Right kidney (tissue), 1 donor: ENCODE data around the gene ZDHHC11B.
A peak's percentile ranks its signal among the peaks of the same experiment; 100 is the strongest.
"Not testable (repeated sequence)": the region's sequence is repeated elsewhere in the genome, so short reads cannot be mapped to it uniquely, and the experiment has no call there.

Source experiments
- DNase-seq: peaks from one replicate; pipeline ENCODE4 v3.0.0-alpha.2; 2016

The ZDHHC11B gene

DNA sequence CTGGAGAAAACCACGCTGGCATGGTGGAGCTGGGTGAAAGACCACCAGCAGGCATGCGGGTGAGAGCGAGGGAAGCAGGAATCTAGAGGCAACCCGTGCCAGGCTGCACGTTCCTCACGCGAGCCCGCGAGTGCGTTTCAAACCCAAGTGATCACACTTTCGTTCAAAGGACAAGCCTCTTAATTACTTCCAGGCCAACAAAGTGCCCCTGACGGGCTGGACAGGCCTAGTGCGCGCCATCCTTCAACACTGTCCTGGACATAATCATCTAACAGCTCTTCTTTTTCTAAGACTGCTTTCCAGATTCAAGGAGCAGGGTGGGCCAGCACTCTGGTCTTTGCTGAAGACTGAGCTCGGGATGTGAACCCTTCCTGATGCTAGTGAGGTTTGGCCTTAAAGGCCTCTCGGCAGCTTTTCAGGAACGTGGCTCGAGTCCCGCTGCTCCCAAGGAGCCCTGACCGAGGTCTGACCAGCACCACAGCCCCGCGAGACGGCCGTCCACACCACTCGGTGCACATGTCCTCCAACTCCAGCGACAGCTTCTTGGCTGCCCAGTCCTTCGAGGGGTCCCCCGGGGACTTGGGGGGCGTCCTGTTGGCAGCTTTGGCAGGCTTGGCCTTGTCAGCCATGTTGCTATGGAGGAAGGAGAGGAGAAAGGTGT lies 14.9 kb downstream of the ZDHHC11B start:
- not testable (repeated sequence) for DNase-seq

DNA sequence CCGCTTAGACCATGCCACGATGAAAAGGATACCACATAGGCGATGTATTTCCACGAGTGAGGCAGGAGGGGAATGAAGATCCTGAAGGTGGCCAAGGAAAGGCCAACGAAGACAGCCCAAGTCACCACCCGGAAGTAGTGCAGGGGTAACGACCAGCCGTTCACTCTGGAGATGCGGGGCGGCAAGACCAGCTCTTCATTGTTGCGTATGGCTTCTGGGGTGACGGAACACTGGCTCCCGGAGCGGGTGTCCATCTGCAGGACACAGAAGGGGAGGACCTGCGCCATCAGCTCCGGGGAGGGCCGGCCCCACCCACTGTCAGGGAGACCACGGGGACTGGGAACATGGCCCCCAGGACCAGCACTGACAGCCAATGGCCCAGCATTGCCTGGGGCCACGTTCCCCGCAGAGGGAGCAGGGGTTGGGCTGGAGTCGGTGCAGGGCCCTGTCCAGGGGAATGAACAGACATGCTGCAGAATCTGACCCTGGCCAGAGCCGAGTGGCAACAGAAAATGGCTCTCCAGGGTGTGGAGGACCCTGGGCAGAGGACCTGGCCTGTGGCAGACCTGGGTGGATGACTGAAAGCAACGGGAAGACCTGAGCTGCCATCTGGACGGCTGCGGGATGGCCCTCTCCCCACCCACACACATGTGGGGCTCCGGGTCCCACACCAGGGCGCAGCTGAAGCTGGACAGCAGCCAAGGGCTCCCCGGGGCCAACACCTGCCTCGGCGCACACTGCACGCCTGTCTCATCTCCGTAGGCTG lies 17.7 kb downstream of the ZDHHC11B start:
- DNase-seq, result no peak

DNA sequence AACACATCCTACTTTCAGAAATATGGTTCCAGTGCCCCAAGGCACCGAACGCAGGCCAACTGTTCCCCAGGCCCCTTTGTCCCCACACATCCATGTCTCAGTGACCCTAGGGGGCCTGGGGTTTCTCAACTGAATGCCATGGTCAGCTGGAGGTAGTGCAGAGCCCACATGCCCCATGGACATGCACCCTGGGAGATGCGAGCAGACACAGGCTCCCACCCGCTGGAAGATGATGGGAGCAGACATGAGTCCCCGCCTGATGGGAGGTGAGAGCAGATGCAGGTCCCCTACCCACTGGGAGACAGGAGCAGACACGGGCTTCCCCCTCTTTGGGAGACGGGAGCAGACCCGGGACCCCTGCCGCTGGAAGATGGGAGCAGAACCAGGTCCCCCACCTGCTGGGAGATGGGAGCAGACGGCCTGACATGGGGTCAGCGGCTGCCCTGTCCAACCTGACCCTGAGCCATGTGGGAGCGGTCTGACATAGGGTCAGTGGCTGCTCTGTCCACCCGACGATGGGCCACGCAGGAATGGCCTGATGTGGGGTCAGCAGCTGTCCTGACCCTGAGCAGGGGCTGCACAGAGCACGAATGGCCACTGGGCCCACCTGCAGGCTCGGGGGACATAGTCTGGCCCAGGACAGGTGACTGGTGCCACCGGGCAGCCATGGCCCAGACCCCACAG lies 18.4 kb downstream of the ZDHHC11B start:
- DNase-seq, result no peak

DNA sequence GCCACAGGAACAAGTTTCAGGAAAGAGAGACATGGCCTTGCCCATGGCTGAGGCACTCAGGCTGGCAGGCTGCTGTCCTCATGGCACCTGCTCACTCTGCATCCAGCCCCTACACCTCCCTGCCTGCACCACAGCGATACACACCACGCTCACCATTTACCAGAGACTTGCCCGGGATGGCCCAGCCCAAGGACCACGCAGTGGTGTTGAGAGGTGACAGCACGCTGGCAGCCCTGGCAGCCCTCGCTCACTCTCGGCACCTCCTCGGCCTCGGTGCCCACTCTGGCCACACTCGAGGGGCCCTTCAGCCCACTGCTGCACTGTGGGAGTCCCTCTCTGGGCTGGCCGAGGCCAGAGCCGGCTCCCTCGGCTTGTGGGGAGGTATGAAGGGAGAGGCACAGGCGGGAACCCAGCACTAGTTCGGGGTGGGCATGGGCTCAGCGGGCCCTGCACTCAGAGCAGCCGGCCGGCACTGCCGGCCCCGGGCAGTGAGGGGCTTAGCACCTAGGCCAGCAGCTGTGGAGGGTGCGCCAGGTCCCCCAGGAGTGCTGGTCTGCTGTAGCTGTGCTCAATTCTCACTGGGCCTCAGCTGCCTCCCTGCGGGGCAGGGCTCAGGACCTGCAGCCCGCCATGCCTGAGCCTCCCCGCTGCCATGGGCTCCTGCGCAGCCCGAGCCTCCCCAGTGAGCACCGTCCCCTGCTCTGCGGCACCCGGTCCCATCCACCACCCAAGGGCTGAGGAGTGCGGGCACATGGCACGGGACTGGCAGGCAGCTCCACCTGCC lies 20.3 kb downstream of the ZDHHC11B start:
- DNase-seq, result no peak

DNA sequence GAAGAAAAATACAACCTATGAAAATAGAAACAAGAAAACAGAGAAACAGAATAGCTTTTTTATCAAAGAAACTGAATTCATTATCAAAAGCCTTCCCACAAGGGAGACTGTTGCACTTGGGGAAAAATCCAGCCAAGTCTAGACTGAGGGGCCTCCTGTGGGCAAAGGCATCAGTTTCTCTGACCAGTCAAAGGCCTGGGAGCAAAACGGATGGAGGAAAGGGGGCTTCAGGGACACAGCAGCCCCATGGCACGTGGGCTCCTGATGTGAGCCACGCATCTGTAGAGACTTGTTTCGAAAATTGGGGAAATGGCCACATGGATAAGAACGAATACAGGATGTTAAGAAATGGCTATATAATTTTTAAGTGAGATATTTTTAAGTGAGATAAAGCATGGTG lies 21.1 kb downstream of the ZDHHC11B start:
- no peak for DNase-seq

DNA sequence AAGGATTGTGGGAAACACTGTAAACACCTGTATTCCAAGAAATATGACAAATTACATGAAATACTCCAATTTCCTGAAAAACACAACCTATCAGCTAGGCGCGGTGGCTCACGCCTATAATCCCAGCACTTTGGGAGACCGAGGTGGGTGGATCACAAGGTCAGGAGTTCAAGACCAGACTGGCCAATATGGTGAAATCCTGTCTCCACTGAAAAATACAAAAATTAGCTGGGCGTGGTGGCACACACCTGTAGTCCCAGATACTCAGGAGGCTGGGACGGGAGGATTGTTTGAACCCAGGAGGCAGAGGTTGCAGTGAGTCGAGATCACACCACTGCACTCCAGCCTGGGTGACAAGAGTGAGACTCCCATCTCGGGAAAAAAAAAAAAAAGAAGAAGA lies 21.5 kb downstream of the ZDHHC11B start:
- DNase-seq, result not testable (repeated sequence)

DNA sequence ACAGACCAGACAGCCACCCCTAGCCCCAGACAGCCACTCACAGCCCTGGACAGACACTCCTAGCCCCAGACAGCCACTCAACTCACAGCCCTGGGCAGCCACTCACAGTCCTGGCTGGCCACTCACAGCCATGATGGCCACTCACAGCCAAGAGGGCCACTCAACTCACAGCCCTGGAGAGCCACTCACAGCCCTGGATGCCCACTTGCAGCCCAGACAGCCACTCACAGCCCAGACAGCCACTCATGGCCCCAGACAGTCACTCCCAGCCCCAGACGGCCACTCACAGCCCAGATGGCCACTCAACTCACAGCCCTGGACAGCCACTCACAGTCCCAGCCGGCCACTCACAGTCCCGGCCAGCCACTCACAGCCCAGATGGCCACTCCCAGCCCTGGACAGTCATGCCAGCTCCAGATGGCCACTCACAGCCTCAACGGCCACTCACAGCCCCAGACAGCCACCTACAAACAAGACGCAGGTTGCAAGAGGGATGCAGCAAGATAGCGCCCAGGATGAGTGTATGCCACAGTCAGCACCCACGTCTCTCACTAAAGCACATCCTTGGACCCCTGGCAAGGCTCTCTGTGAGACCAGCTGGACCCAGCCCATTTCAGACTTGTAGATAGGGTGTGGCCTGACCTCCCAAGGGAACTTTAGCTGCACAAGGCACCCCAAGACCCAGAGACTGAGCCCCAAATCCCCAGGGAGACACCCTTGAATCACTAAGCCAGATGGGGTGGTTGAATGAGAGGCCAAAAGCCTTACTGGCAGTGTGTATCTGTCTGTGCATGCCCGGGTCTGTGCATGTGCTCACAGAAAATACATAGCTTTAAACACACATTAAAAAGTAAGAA lies 22.4 kb downstream of the ZDHHC11B start:
- DNase-seq, result no peak

DNA sequence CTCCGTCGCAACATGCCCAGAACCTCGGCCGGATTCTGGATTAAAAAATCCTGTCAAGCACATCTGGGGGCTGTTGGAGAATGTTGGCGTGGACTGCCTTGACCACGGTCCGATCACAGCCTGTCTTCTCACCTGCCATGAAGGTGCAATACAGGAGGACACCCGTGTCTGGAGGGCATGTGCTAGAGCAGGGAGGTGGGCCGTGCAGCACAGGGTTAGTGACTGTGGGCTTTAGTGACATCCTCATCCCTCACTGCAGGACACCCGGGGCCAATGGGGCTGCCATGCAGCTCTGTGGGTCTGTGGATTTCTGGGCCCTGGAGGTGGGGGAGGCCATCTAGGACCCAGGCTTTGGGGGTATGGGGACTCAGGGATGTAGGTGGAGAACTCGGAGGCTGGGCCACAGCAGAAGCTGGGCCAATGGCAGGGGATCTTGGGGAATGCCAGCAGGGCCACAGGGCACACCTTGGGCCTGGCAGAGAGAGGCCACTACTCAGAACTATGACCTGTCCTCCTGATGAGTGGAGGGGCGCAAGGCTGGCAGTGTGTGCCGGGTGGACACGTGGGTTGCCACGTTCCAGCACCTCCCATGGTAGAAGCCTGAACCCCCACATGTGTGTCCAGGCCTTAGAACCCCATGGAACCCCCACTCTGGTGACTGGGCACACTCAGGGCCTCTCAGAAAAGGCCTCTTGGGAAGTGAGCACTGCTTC lies 23.3 kb downstream of the ZDHHC11B start:
- DNase-seq, result no peak

DNA sequence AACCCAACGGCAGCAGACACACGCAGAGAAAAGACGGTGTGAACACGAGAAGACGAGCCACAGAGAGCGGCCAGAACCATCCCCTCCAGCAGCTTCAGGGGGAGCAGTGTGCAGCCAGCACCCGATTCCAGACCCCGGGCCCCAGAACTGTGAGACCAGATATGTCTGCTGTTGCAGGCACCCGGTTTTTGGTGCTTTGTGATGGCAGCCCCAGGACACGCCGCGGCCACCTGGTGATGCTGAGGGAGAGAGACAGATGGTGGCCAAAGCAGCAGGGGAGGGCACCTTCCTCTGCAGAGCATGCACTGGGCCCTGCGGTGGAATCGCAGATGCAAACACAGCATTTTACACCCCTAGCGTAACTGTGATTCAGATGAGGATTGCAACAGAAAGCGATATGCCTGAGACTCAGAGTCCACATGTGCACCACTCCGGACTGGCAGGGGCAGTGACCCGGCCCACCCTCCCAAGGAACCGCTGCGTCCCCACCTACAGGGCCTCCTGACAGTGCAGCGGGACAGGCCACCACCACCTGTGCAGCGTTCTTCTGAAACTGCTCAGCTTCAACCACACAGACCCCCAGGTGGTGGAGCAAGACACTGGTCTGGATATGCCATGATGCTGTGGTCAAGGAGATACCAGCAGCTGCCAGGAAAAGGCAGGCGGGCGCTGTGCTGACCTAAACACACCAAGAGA lies 24.0 kb downstream of the ZDHHC11B start:
- DNase-seq, result no peak

DNA sequence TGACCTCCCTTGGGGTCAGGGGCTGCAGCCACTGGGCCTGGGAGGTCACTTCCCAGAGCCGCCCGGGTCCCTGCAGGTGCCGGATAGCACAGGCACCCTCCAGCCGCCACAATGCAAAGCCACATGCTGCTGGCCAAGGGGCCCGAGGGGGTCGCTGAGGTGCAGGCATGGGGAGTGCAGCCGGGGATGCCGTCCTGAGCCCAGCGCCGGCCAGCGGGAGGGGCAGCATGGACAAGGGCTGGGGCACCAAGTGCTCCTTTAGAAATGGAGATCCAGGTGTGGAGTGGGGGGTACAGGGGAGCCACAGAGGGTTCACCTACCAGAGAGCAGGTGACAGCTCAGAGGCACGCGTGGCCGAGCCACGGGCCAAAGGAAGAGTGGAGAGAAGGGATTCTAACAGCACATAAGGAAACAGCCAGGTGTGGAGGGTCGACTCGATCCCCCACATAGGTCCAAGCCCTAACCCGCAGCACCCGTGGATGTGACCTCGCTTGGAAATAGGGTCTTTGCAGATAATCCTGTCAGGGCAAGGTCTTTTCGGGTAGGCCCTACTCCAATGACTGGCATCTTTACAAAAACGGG lies 24.7 kb downstream of the ZDHHC11B start:
- no peak for DNase-seq

DNA sequence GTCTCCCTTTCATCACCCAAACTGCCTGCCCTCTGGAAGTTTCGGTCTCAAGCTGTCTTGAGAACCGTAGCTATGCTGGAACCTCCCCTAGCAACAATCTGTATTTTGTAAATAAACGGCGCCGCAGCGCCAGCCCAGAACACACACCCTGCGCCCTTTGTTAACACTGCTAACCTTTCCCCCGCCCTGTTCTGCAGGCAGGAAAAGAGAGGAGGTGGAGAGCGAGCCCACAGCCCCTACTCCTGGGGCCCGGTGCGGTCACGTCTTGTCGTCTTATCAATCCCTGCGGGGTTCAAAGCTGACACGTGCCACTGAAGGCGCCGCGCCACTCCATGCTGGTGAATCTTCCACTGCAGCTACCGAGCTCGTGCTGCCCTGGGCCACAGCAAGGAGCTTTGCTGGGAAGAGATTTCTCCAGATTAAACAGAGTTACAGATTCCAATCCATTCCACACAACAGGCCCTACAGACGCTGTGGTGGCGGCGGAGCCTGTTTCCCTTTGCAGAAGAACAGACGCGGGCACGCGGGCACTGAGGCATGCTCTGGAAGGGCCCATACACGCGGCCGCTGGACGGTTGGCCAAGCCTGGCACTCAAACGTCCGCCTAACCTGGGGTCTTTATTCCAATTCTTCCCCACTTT lies 25.3 kb downstream of the ZDHHC11B start:
- DNase-seq, result peak; percentile 45

DNA sequence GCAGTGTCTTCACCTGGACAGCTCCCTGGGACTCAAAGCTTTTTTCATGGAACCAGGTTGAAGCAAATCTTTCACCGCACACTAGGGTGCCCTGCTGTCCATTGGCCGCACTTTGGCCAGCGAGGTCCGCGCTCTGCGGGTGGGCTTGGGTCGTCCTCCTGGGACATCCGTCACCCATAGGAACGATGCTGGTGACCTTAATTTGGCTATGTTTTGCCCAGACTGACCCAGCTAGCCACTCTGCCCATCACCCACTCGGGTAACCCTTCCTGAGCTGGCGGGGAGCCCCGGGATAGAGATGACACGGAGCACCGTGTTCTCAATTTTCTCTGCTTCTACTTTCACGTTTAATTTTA lies 25.9 kb downstream of the ZDHHC11B start:
- DNase-seq, result no peak

DNA sequence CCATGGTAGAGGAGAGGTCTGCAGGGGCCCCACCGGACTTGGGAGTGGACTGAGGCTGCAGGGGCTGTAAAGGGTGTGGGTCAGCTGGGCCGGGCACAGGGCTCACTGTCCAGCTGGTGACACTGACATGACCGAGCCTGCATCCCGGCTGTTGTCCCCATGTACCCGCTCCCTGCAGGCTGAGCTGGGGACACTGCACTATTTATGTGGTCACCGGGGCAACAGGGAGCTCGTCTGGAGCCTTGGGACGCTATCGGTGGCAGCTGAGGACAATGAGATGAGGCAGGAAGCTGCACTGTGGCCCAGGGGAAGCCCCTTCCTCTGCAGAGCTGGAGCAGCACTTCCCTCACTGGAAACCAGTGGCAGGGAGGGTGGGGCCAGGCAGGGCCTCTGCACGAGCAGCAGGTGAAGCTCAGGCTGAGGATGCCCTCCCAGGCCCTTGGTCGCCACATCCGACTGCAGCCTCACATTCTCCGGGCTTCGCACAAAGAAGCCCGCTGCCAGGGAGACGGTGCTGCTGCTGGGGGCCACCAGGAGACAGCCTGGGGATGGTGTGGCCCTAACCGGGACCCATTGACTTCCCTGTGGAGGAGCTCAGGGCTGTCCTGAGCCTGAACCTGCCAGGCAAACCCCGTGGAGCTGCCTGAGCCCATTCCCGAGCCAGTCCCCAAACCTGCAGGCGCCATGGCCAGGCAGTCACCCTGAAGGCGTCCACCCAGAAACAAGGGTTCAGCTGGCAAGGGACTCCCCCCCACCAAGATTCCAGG lies 26.4 kb downstream of the ZDHHC11B start:
- no peak for DNase-seq

DNA sequence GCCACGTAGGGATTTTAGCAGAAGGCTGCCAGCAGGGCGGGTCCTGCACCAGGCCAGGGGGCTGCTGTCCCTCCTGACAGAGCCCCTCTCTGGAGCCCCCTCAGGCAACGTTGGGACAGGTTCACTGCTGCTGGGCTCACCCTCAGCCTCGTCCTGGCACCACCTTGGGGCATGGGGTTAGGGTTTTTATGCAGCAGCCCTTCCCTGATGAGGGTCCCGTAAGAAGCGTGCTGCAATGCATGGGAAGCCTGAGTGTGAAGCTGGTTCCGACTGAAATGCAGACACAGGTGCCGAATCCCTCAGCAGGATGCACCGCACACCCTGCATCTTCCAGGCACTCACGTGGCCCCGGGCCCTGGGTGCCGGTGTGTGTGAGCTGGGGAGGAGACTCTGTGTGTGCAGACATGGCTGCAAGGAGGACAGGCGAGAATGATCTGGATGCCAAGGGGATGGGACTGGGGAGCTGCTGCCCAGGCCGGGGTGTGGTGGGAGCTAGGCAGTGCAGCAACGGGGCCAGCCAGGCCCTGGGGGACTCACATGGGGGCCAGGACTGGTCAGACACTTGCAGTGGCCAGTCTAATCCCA lies 27.1 kb downstream of the ZDHHC11B start:
- no peak for DNase-seq

DNA sequence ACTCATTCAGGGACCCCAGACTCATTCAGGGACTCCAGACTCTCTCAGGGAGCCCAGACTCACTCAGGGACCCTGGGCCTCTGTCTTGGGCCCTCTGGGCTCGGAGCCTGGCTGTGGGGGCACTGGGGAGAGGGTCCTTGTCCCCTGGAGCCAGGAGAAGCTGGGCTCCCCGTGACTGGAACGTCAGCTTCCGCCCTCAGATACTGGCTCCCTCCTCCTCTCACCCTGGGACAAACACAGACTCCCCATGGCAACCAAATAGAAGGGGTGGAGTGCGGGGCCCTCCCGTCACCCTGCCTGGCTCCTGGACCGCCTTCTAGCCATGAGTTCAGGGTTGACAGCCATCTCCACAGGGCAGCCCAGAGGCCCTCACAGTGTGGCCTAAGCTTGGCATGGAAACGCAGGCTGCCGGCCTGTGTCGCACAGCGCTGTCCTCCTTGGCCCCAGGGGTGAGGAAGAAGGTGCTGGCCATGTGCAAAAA lies 27.6 kb downstream of the ZDHHC11B start:
- DNase-seq, result no peak

DNA sequence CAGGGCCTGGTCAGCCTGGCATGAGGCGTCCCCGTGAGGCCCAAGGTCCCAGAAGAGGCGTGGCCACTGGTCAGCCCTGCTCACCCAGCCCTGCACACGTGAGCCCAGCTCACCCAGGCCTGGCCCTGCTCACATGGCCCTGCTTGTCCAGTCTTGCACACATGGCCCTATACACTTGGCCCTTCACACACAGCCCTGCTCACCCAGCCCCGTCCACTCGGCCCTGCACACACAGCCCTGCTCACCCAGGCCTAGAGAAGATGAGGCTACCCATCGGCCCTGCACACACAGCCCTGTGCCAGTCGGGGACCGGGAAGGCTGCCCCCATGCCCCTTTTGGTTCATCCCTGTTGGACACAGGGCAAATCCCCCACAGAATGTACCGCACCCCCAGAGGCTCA lies 28.4 kb downstream of the ZDHHC11B start:
- DNase-seq, result no peak

DNA sequence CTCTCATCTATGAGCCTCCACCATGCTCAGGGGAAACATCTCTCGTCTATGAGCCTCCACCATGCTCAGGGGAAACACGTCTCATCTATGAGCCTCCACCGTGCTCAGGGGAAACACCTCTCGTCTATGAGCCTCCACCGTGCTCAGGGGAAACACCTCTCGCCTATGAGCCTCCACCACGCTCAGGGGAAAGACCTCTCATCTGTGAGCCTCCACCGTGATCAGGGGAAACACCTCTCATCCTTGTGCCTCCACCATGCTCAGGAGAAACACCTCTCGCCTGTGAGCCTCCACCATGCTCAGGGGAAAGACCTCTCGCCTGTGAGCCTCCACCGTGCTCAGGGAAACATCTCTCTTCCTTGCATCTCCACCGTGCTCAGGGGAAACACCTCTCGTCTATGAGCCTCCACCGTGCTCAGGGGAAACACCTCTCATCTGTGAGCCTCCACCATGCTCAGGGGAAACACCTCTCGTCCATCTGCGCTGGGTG lies 30.3 kb downstream of the ZDHHC11B start:
- not testable (repeated sequence) for DNase-seq

DNA sequence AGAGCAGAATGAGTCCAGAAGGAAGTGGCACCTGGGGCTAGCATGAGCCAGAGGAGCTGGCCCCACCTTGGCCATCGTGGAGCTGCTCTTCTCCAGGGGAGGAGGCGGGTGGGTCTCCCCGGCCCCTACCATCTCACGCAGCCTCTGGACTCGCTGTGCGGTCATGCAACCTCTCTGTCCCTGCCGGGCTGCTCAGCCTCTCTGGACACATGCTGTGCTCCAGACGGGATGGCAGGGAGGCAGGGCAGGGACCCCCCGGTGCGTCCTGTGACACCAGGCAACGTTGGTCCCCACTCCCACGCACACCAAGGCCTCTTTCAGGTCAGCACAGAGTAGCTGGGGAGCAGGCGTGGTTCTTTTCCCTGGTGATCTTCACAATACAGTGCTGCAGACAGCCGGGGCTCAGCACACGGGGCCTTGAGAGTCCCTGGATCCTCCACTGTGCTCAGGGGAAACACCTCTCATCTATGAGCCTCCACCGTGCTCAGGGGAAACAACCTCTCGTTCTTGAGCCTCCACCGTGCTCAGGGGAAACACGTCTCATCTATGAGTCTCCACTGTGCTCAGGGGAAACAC lies 30.9 kb downstream of the ZDHHC11B start:
- DNase-seq, result not testable (repeated sequence)
